KG1 (cell line): ENCODE measurements around the gene OXCT1.
A peak's percentile ranks its signal among the peaks of the same experiment; 100 is the strongest.
"Not testable (repeated sequence)": the region's sequence is repeated elsewhere in the genome, so short reads cannot be mapped to it uniquely, and the experiment has no call there.

Experiments used
- DNase-seq: peaks from one replicate; lab custom pipeline; 2025; lab: John Stamatoyannopoulos, UW

The OXCT1 gene

DNA sequence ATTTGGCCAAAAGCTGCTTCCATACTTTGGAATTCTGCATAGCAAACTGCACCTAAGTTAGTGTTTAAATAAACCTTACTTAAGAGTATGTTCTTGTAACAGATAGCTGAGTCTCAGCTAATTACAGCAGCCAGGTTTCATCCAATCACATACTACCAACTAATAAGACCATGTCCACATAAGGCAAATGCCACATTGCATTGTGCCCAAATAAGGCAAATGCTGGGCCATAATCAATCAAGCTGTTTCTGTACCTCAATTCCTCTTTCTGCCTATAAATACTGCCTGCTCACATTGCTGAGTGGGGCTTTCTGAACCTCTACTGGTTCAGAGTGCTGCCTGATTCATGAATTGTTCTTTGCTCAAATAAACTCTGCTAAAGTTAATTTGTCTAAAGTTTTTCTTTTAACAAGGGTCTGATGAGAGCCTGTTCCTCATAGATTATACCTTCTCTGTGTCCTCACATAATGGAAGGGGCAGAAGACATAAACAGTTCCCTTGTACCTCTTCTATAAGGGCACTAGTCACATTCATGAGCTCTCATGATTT lies 4.4 kb upstream of the OXCT1 start:
- no peak for DNase-seq

DNA sequence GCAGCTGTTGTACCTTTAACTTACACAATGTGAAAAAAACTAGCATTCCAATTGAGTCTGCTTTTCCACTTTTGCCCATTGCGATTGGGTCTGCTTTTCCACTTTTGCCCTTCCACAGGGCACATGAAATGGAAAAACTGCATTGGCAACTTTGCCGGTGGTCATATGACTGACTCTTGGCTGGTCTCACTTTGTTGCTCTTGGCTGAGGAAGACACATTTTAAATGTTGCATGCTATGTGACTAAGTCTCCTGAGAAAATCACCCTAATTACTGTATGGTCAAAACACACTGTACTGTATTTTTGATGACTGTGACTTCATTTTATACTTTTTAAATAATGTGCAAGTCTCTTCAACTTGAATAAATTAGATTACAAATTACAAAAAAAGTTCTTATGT lies 1.6 kb upstream of the OXCT1 start:
- no peak for DNase-seq

DNA sequence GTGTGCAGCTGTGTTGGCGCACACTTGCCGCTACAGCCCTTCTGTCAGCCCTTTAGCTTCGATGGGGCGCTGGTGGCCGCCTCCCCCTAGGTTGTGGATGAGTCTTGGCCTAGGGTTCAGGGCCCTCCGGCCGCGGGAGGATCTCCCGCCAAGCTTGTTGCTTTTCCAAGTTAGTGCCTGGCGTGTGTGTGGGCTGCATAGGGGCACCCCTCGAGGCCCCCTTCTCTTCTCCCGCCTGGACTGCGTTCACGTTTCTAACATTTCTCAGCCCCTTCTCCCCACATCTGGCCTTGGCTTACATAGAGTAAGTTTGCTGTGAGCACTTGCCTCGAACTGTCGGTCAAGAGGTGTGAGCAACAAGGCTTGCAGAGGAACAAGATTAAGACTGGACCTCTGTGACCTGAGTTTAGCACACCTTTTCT lies 413 bp upstream of the OXCT1 start:
- no peak for DNase-seq

DNA sequence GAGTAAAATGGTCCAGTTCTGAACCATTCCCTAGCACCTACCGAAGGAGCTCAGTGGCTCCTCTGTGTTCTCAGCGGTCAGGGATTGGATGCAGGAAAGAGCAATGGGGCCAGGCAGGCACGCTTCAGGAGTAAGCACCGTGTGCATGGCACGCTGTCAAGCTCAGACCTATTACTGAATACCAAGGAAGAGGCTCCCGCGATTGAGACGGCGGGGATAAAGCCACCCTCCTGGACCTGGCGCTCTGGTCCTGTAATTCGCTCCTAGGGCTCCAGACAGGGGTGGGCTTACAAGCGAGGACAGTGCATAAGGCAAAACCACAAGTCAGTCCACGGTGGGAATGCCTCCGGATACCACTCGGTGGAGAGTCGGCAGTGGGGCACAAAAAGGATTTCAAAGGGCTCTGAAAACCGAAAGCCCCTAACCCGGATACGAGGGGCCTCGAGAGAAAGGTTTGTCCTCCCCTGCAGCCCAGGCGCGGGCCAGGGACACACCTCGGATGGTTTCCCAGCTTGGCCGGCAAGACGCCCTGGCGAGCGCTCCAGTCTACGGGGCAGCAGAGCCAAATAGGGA lies 988 bp downstream of the OXCT1 start:
- DNase-seq: no peak

DNA sequence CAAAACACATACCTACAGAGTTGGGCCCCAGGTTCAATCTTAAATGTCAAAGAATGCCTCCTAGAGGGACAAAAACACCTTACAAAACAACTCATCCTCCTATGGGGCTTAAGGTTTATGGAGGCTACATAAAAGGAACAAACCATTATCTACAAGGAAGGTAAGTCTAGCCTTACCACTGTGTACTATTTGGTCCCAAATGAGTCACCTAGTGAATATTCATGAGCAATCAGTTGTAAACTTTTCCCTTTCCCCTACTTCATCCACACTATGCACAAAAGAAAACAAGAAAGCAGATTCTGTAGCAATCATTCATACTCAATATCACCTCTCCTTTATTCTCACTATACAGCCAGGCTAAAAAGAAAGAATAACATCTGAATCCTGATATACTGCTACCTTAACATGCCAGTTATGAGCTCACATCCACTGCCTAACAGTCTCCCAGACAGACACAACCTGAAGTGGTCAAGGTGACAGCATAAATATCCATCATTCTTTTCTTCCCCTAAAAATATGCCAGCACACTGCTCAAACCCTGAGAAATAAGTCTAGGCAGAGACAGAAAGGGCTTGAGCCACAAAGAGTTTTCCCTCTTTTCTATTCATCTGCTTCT lies 6.2 kb downstream of the OXCT1 start:
- DNase-seq: no peak

DNA sequence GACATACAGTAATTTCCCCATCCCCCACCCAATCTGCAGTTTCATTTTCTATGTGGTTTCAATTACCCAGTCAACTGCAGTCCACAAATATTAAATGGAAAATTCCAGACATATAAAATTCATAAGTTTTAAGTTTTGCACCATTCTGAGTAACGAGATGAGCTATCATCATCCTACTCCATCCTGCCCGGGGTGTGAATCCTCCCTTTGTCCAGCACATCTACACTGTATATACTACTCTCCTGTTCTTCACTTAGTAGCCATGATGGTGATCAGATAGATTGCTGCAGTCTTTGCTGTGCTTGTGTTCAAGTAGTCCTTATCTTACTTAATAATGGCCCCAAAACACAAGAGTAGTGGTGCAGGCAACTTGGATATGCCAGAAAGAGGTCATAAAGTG lies 11.3 kb downstream of the OXCT1 start:
- DNase-seq: no peak

DNA sequence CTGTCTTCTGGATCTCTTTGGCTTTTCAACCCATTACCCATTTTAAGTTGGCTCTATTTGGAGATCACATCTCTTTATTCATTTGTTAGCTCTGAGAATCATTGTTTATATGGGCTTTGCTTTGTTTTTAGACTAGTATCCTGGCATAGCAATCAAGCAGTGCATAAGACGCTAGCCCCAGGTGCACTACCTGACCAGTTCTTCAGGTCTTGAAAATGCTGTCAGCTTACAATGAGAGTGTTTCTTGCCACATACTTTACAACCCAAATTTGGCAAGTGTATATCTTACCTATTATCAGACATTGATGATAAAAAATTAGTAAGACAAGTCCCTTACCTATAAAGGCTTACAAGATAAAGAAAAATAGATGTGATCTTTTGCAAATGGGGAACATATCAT lies 12.2 kb downstream of the OXCT1 start:
- no peak for DNase-seq

DNA sequence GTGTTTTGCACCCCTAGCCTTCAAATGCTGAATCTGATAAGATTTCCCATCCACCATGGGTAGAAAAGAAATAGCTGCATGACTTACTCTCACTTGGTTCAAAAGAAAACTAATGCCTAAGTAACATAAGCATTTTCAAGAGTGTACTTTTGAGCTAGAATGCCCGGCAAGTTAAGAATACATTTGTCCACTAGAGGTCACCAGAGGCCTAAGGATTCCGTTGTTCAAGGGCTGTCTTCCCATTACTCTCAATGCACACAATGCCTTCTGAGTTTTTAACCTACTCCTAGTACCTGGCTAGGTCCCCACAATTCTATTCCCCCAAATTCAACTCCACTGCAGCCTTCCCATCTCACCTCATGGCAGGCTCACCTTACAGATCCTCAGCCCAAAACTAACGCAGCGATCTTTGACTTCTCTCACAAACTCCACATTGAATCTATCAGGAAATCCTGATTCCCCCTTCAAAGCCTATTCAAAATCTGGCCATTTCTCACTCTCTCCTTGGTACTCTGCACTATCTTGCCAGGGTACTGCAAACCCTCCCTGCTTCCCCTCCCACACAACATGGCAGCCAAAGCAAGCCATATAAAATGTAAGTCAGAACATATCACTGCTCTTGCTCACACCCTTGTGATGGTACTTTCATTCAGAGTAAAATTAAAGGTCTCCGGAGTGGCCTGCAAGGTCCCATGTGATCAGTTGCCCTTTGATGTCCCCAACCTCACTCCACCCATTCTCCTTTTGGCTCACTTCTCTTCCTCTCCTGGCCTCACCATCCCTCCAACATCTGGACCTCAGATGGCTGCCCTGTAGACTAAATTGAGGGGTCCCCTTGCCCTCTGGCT lies 13.4 kb downstream of the OXCT1 start:
- DNase-seq: peak; percentile 43

DNA sequence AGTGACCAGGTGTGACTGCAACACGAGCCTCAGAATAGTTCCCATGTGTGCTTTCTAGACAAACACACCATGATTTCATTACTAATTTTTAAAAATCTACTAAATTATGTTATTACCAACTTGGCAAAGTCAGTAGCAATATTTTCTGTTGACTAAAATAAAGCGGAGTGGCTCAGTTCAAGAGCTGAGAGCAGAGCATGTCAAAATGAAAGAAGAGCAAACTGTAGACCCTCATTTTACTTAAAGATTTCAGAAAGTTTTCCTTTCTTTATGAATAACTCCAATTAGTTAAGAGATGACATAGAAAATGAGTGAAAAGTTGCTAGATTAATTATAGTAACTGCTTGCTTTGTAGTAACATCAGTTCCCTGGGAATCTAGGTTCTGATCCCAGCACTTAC lies 17.9 kb downstream of the OXCT1 start:
- DNase-seq: no peak

DNA sequence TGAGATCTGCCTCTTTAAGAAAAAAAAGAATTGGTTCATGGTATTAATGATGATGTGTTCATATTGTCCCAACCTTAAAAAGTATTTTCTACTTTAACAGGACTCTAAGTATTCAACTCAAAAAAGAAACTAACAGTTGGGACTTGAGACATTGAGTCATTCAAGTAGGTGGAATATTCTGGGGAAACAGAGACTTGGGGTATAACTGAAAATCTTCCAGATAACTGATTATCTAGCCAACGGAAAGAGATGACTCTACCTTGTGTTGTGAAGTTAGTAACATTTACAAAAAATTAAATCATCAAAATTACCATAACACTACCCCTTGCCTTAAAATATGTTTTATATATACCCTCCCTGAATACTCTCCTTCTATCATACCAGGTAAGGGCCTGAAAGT lies 19.1 kb downstream of the OXCT1 start:
- no peak for DNase-seq

DNA sequence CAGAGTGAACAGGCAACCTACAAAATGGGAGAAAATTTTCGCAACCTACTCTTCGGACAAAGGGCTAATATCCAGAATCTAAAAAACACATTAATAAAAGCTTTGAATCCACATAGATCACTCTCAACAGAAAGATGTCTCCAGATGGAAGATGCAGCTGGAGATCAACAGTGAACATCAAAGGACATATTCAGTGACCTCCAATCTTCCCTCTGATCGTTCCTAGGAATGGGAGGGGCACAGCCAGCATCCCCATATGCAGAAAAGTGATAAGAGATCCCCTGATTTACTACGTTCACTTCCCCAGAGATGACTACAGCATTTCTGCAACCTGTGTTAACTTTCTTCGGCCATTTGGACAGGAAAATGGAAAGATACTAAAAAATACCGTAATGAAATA lies 21.2 kb downstream of the OXCT1 start:
- DNase-seq: no peak

DNA sequence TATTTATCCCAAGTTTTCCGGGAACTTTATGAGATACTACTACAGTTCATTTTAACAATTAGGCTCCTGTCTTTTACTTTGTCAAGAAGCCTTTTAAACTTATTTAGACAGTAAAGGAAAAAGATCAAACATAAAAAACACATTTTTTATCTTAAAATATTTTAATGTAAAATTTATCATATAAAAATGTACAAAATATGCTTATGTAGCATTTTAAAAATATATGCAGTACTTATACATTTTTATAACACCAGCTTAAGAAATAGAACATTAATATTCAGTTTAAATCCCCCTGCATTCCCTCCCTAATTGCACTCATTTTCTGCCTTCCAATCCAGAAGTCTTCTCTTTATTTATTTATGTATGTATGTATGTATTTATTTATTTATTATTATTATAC lies 24.5 kb downstream of the OXCT1 start:
- DNase-seq: not testable (repeated sequence)

DNA sequence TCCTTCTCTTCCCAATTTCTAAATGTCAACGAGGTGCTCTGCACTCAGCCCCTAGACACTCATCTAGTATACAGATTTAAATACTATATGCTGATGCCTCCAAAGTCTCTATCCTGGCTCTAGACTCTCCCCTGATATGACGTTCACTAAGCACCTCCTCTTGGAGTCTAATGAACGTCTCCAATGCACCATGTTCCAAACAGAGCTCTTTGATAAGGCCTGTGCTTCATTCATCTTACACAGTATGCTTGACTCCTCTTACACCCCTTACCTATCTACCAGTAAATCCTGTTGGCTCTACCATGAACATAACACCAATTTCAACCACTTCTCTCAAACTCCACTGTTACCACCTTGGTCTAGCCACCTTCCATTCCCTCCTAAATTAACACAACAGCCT lies 25.7 kb downstream of the OXCT1 start:
- DNase-seq: no peak

DNA sequence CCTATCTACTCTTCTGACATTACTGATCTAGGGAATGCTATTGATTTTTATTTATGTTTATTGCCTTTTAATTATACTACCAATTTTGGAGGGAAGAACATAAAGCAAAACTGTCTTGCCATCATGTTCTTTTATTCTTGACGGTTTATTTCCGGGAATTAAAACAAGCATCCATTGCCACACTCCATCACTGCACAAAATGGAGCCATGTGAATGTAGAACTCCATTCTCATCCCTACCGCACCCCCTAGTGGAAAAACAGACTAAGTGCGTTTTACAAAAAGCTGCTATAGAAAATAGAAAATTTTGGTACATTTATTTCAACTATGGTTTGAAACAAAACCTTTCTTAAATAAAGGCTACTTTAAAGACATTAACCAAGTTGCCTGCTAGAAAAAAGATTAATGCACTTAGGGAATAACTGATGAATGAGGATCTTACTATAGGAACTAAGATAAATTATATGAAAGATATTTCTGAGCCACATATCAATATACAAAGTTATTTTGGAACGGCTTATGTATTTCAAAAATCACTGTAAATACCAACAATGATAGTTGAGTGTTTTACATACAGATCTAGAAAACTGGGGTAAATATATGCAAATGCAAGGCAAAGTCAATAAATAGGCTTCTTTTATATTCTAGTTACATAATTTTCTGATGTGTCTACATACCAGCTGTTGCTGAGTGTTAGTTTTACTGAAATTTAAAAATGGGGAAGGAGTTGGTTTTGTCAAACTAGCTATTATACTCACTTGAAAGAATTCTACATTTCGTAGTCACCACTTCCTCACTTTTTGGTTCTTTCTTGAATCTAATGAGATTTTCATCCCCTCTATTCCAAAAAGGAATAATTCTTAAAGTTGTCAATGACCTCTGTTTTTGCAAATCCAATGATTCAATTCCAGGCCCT lies 26.5 kb downstream of the OXCT1 start:
- DNase-seq: no peak

DNA sequence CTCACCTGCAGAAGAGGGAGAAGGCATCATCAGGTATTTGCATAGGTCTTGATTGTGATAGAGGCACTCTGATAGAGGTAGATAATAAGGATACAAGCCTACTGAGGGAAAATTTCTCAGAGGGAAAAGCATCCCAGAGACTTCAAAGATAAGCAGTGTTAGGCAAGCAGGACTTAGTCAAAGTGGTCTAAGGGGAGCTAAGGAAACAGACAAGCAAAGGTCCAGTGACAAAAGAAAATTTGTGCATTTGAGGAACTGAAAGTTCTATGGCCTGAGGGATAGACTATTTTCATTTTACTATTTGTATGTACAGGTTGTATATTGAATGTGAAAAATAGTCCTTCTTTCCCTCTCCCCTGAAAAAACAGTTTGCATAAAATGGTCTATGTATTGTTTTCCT lies 27.4 kb downstream of the OXCT1 start:
- DNase-seq: no peak

DNA sequence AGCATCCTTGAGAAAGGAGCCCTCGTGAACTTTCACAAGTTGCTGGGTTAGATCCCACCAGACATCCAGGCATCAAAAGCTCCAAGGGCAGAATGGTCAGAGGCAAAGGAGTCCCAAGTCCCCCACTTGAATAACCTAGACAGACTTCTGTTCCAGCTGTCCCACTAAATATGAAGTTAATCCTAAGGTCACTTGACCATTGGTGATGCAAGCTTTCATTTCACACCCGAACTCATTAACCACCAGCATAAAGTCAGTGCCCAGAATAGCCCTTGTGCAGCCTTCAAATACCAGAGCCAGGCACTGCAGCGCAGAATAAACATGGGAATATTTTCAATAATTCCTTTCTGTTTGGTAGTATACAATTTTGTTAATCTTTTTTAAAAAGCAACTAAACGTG lies 28.9 kb downstream of the OXCT1 start:
- no peak for DNase-seq

DNA sequence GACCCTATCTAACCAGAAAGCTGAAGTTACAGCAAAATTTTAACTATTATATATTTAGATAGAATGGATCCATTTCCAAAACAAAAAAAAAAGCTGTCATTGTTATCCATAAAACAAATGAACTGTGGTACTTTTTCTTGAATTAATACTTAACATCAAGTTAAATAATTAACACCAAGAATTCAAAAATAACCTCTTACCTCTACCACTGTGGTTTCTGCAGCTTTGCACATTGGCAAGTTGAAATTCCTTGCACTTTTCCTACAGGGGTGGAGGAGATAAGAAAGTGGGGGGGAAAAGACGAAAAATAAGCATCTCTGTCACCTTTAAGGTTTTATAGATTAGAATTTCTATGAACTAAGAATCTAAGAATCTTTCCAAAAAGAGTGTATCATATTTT lies 30.0 kb downstream of the OXCT1 start:
- no peak for DNase-seq

DNA sequence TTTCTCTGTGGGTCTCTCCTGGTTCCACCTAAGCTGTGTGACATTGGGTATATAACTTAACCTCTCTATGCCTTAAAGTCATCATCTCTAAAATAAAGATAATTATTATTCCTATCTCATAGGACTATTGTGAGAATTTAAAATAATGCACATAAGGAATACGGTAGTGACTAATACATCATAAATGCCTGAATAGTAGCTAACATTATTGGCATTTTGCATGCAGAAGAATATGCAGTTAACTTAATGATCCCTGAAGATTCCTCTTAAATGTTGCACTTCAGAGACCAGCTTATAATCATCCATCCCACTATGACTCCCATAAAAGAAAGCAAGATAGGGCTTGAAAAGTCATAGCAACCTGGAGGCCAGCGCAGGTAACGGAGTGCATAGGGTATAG lies 32.4 kb downstream of the OXCT1 start:
- no peak for DNase-seq

DNA sequence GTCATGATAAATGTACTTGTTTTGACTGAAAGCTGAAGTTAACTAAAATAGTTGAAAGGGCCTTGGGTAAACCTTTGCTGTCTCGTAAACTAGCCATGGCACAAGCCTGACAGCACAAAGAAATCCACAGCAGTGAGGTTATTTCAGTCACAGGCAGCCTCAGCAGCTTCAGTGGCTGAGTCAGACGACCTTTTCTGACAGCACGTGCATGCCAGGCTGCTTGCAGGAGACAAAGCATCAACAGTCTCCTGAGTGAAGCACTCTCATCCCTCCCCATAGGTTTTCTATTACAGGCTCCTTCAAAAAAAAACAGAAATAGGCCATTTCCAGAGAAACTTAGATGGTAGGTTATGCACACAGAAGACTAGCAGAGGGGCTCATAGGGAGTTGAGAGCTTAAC lies 34.6 kb downstream of the OXCT1 start:
- no peak for DNase-seq

DNA sequence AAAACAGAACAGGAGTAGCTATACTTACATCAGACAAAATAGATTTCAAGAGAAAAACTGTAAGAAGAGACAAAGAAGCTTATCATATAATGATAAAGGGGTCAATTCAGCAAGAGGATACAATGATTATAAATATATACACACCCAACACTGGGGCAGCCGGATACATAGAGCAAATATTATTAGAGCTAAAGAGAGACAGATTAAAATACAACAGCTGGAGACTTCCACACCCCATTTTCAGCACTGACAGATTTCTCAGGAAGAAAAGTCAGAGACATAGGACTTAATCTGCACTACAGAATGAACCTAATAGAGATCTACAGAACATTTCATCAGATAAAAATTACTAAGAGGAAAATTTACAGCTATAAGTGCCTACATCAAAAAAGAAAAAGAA lies 35.7 kb downstream of the OXCT1 start:
- DNase-seq: no peak

DNA sequence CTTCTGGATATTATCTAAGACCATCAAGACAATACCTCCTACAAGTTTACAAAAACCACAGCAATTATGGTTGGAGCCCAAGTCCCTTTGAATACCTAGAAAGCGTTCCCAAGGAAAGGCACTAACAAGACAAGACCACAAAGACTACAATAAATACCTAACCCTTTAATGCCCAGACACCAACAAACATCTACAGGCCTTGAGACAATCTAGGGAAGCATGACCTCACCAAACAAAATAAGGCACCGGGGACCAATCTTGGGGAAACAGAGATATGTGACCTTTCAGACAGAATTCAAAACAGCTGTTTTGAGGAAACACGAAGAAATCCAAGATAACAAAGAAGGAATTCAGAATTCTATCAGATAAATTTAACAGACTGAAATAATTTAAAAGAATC lies 37.8 kb downstream of the OXCT1 start:
- no peak for DNase-seq

DNA sequence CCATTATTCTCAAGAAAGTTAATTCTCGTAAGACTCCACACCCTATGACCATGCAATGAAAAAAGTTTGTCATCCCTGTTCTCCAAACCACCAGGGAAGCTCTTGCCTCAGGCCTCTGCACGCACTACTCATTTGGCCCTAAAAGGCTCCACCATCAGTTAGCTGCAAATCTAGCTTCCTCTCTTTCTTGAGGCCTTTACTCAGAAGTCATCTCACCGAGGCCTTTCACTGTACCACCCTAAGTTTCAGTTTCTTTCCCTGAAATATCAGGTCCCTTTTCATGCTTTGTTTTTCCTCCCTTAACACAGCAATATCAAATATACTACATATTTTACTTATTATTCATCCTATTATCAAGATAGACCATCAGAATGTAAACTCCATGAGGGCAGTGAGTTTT lies 39.1 kb downstream of the OXCT1 start:
- DNase-seq: no peak
